GM19438 (cell line): ENCODE results near the gene KIF26B.

Source experiments
- ATAC-seq: cut with Tn5 transposase; IDR thresholded peaks from one replicate; pipeline ENCODE4 v1.9.1; 2021; ENCODE audit warnings: low read depth; ENCODE audit not compliant: unreplicated experiment

KIF26B gene

GRCh38 chr1:245205864-245206263 lies 51.1 kb downstream of the KIF26B start:
- no peak for ATAC-seq

DNA sequence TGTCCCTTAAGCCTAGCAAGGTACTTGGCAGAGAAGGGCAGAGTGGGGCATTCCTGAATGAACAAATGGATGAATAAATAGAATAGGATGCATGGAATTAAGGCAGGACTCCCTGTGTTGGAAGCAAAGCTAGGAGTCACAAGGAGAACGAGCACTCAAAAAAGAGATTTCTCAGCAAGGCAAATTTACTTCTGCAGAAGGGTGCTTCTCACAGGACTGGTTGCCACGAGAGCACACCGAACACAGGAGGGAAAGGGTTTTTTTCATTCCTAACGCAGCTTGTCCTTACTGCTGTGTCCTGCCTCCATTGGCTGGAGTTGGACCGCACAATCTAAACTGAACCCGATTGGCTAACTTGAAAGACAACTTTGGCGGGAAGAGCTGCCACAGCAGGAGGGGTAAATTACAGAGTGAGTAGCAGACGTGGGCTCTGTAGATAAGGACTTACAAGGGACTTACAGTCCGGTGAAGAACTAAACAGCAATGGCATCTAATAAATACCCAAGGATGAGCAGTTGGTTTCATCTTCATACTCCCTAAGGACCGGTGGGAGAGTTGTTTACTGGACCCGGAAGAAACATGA lies 52.4 kb downstream of the KIF26B start:
- ATAC-seq, result no peak

DNA sequence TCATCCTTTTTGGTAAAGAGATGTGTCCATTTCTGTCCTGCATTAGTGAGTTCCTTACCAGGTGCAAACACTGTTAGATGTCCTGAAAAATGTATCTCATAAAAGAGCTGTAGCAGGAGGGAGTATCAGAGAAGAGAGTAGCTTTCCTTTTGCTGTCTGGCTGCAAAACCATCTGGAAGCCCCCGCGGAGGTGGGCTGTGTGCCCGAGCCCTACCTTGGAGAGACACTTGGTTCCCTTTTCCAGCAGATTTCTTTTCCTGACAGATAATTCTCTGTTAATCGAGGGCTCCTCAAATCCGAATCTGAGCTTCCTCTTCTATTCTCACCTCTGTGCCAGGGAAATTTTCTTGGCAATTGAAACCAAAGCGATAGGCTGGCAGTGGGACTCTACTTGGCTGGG lies 53.0 kb downstream of the KIF26B start:
- no peak for ATAC-seq

DNA sequence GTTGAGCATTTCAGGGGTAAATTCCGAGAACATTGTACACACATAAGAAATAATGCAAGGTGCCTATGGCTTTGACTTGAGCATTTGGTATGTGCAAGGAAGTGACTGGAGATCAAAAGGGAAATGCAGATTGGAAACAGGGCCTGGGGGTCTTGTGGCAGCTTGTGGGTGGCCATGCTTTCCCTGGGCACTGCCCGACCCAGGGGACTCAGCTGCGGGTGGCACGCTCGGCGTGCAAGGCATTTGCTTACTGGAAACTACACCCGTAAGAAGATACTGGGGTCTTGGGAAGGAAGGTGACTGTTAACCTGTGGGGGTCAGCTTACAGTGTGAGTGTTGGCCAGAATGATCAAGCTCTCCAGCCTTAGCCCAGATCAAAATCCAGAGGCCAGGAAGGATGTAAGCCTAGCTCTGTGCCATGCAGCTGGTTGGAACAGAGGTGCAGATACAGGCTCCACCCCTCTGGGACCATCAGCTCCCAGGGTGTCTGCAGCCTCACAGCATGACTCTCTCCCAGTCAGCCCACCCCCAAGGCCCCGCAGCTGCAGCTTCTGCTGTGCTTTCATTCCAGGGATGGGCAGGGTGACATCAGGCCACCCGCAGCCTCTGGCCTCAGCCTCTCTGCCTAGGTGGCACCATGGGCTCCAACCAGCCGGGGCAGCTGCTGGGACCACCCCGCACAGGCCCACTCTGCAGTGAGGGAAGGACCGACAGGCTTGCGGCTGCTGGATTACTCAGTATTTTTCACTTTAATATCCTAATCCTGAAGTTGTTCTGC lies 55.1 kb downstream of the KIF26B start:
- no peak for ATAC-seq

- no peak for ATAC-seq
Measured at GRCh38 chr1:245211035-245211749, 56.4 kb downstream of the KIF26B start.

DNA sequence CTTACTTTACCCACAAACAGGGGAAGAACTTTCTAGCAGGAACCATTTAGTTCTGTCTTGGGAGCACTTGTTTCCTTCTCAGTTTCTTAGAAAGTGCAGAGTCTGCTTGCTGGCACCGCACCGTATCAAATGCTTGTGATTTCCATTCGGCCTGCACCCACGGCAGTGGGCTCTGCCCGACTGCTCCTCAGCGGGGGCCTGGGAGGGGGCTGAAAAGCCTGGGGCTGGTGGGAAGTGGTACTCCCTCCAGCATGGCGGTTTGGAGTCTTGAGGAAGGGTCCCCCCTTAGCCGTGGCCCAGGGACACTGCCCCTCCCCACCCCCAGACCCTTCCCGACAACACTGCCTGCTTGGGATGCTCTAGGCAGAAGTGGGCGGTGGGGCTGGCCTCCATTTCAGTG lies 57.0 kb downstream of the KIF26B start:
- no peak for ATAC-seq

DNA sequence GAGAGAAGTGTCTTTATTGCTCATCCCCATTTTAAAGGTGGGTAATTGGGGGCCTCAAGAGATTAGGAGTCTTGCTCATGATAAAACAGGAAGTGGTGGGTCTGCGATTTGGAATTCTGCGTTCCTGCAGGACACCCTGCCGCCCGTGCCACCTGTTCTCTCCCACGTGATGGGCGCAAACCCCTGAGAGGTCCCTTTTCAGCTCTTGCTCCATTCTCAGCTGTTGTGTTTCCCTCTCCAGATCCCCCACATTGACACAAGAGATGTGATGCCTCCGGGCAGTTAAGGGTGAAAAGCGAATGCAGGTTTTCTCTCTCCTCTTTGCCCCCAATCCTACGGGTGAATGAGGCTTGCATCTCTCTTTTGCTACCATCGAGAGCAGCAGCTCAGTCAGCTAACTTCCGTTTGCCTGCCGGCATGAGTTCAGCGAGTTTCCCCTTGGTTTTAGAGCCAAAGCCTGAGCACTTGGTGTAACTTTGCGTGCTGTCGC lies 57.5 kb downstream of the KIF26B start:
- no peak for ATAC-seq

DNA sequence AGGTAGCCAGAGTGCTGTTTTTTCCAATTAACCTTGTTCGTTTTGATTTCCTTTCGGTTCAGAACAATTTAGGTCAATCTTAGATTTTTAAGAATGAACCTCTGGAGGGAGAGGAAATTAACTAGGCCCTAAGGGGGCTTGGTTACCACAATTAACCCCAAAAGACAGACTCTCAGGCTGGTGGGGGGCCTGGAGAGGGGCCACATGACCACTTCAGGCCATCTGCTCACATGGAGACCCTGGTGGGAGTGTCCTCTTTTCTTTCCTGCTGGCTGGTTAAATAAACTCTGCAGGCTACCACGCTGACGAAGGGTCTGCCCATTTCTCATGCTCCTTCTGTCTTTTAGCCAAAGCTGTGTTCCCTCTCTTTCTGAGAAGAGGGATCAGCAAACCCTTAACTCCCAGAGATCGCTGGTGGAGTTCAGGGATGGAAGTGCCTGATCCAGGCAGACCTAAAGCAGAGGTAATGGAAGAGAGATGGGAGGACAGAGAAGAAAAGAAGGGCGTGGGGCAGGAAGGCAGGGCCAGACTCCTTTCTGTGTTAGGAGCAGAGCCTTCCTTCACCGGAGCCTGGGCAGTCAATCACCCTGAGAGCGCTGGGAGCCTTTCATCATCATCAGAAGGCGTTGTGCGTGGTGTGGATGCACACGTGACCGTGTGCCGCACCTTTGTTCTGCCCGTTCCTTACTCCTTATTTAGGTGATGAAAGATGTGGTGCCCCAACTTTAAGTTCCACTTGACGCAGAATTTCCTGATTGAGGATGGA lies 58.5 kb downstream of the KIF26B start:
- no peak for ATAC-seq

- no peak for ATAC-seq
Measured at GRCh38 chr1:245215071-245215470, 60.3 kb downstream of the KIF26B start.

DNA sequence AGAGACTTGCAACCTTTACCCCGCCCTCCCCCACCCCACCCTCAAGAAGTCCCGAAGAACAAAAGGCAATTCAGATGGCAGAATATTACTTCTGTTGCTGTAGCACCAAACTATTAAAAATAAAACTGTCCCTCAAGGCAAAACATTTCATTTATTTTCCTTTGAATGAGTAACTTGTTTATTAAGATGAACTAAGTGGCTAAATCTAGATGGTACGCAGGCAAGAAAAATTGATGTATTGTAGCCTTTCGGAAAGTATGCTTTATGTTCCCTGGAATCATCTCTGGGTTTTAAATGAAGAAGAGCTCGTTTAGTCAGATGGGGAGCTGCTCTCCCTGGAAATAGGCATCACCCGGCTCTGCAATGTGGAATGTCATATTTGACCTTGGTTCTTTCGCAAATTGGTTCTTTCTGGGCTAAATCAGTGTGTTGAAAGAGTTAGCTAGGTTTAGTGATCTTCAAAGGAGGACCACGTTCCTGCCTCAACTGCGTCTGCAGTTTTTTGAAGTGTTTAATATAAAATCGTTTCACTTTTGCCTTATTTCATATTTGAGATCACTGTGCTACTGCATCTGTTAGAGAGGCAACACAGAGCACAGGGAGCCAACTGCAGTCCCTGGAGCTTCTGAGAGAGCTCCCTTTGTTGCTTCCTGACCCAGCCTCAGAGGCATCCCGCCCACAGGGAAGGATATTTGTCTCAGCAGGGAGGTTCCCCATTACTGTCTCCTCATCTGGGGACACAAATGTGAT lies 61.8 kb downstream of the KIF26B start:
- ATAC-seq, result no peak

DNA sequence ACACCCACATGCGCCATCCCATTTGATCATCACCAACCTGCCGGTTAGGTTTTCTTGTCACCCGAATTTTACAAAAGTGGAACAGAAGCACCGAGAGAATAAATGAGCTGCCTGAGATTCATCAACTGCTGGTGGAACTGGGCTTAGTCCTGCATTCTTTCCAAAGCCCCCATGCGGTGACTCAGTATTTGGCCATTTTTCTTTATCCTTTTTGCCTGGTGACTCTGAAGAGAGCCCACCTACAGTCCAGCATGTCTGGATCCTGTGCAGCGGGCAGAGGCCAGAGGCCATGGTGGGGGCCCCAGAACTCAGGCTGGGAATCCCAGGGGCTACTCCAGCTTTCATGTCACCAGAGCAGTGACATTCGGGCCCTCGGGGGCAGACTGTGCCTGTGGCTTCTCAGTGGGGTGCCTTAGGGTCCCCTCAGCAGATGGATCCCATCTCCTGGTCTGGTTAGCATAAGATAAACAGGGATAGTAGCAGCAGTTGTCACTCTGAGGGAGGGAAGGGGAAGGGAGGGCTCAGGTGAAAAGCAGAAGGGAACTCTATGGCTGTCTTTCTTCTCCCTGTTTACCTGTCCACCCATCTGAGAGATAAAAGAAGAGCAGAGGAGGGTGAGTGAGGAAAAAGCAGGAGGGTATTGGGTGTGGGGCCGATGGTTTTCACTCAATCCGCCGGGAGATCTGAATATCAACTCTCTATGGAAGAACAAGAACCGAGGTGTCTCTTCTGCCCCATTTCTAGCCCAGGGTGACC lies 63.2 kb downstream of the KIF26B start:
- no peak for ATAC-seq

DNA sequence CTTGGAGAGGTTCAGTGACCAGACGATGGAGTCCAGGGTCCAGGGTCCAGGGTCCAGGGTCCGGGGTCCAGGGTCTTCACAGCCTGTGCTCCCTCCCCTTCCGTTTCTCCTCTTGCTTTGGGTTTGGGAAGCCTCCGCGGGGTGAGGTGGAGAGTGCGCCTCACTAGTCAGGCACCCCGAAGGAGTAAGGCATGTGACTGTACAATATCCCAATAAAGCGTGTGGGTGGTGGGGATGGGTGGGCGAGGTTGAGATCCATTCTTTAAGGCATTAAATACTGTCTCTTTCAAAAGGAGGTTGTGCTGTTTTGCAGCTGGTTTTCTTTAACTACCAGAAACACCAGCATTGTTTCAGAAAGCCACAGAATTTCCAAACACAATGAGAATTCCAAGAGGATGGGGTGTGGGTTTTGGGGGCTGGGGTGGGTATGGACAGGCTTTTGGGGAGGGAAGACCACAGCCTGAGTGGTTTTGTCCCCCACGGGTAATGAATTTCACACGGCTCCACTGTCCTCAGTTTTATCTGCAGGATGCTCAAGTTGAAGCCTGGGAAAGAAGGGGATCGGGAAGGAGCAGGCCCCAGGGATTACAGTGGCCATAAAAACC lies 65.7 kb downstream of the KIF26B start:
- ATAC-seq, result no peak

DNA sequence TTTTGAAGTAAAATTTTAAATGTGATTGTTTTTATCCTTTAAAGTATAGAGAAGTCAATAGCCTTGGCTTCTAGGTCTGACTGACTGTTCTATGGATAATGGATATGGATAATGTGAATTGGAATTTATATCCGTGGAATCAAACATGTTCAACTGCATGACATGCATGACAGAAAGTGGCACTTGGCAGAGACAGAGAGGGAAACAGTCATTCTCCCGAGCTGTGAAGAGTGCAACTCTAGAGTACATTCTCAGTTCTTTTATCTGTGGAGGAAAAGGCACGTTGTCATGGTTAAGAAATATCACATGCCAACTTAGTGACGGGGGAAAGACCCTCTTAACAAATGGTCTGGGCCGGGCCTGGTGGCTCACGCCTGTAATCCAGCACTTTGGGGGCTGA lies 67.0 kb downstream of the KIF26B start:
- no peak for ATAC-seq

DNA sequence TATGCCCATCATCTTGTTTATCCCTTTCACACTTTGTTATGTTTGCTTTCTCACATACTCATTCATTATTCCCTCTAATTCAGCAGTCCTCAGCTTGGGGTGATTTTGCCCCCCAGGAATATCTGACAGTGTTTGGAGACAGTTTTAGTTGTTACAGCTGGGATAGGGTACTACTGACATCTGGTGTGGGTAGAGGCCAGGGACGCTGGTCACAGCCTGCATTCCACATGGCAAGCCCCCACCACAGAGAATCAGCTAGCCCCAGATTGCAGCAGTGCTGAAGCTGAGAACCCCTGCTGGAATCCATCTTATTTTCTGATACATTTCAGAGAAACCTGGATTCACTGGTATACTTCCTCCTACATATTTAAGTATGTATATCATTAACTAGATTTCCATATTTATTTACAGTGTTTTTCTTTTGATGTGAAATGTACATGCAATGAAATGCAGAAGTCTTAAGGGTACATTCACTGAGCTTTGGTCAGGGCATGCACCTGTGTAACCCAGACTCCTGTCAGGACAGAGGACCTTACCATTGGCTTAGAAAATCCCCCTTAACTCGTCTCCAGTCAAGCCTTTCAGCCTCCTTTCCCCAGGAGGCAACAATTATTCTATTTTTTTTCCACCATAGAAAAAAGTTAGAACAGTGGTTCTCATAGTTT lies 68.3 kb downstream of the KIF26B start:
- no peak for ATAC-seq

DNA sequence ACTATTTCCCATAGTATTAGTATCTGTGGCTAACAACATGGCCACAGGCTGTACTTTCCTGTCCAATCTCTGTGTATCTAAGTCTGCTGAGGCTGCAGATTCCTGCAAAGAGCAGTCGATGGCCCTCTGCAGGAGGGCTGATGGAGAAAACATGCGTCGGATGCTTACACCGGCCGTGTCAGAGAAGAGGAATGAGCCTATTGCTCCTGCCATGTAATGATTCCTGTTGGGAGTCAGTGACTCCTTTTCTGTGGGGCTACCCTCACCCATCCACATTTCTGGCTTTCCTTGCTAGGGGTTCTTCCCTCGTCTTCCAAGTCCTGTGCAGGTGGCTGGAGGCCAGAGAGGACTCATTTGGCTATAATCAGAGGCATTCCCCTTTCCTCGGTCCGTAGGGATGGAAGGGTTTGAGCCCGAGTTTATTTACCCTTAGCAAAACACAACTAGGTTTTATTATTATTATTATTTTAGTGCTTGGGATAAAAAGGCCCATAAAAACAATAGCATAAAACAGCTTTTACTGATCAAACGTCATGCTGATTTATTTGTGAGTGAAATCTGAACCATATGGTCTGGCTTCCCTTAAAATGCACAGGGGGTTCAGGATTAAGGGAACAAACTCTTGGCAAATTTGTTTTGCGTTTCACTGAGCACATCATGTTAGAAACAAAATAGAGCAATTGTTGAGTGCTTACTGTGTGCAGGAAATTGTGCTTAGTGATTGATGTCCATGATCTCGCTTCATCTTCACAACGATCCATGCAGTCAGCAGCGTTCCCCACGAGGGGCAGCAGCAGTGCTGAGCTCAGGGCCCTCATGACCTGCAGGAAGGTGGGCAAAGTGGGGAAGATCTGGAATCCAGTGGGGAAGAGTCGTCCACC lies 70.8 kb downstream of the KIF26B start:
- ATAC-seq, result no peak

DNA sequence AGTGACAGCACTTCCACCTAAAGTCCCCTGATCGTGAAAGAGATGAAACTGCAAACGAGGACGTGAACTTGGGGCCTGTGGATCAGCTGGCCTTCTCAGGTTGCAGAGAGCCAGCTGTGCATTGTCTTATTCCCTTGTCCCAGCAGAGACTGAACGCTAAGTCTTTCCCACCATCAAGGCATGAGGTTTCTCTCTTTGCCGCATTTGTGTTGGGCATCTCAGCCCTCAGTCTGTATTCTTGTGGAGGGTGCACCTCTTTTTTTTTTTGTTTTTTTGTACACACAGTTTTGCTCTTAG lies 71.4 kb downstream of the KIF26B start:
- no peak for ATAC-seq

GRCh38 chr1:245229051-245229450 lies 74.3 kb downstream of the KIF26B start:
- no peak for ATAC-seq

- no peak for ATAC-seq
Measured at GRCh38 chr1:245232931-245233330, 78.1 kb downstream of the KIF26B start.
